Dendritic cell treated with granulocyte-macrophage colony-stimulating factor and Interleukin-4, amounts not matched to agents 40 ng/mL and 50 ng/mL, for 4 days (primary cell): ENCODE results near the gene MAMLD1.

ENCODE experiments used
- H3K27ac Mint-ChIP-seq: one replicate; pipeline ENCODE4 v1.8.0; 2022; ENCODE audit warnings: mild to moderate bottlenecking, mixed read lengths
- H3K27me3 Mint-ChIP-seq: one replicate; pipeline ENCODE4 v1.8.0; 2022; ENCODE audit warnings: mild to moderate bottlenecking, mixed read lengths
- H3K36me3 Mint-ChIP-seq: one replicate; pipeline ENCODE4 v1.8.0; 2022; ENCODE audit warnings: low read depth, mixed read lengths
- H3K4me1 Mint-ChIP-seq: one replicate; pipeline ENCODE4 v1.8.0; 2022; ENCODE audit warnings: low read depth, mixed read lengths
- H3K4me3 Mint-ChIP-seq: one replicate; pipeline ENCODE4 v1.8.0; 2022; ENCODE audit warnings: mild to moderate bottlenecking, moderate library complexity, mixed read lengths
- H3K9me3 Mint-ChIP-seq: one replicate; pipeline ENCODE4 v1.8.0; 2022; ENCODE audit warnings: mixed read lengths
- intact Hi-C: fragments of 100-400 bp; cut with micrococcal nuclease; formaldehyde crosslinking; loops from one replicate; pipeline ENCODE4 v1.15.0; 2022

The MAMLD1 gene

GRCh38 chrX:150513544-150513943, 150.4 kb downstream of the MAMLD1 start:
- no peak overlapping the region for H3K4me3 Mint-ChIP-seq
- H3K36me3 Mint-ChIP-seq, result no peaks in the 10 kb centered on the region
- H3K9me3 Mint-ChIP-seq, result no peaks in the 10 kb centered on the region
- H3K4me1 Mint-ChIP-seq, result no peaks in the 10 kb centered on the region
- no peak overlapping the region for H3K27ac Mint-ChIP-seq
- H3K27me3 Mint-ChIP-seq, result peaks cover 1% of the 10 kb centered on the region
- intact Hi-C loops, result no loop called here

DNA sequence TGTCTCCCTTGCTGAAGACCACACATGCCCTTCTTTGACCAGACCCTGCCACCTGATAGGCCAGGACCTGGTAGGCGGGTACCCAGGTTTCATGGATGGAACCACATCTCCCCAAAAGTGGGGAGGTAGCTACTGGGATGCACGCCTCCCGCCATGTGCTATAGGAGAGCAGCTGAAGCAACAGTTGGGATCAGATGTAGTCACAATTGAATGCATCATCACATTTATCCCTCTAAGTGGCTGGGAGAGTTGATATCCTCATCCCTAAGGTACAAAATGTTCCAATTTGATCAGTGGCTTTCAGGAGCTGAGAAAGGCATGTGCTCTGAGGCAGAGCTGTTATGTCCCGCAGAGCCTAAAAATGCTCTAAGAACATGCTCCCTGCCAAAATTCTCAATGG, 151.3 kb downstream of the MAMLD1 start:
- H3K27me3 Mint-ChIP-seq, result peaks cover 1% of the 10 kb centered on the region
- H3K9me3 Mint-ChIP-seq, result no peaks in the 10 kb centered on the region
- H3K4me3 Mint-ChIP-seq, result no peak overlapping the region
- intact Hi-C loops, result no loop called here
- no peak overlapping the region for H3K27ac Mint-ChIP-seq
- no peaks in the 10 kb centered on the region for H3K36me3 Mint-ChIP-seq
- no peaks in the 10 kb centered on the region for H3K4me1 Mint-ChIP-seq

- no peaks in the 10 kb centered on the region for H3K36me3 Mint-ChIP-seq
- no peak overlapping the region for H3K27ac Mint-ChIP-seq
- intact Hi-C loops, result no loop called here
- no peaks in the 10 kb centered on the region for H3K9me3 Mint-ChIP-seq
- no peak overlapping the region for H3K4me3 Mint-ChIP-seq
- H3K27me3 Mint-ChIP-seq, result peaks cover 1% of the 10 kb centered on the region
- H3K4me1 Mint-ChIP-seq, result no peaks in the 10 kb centered on the region
These were observed 152.7 kb downstream of the MAMLD1 start for GRCh38 chrX:150515801-150516200.

DNA sequence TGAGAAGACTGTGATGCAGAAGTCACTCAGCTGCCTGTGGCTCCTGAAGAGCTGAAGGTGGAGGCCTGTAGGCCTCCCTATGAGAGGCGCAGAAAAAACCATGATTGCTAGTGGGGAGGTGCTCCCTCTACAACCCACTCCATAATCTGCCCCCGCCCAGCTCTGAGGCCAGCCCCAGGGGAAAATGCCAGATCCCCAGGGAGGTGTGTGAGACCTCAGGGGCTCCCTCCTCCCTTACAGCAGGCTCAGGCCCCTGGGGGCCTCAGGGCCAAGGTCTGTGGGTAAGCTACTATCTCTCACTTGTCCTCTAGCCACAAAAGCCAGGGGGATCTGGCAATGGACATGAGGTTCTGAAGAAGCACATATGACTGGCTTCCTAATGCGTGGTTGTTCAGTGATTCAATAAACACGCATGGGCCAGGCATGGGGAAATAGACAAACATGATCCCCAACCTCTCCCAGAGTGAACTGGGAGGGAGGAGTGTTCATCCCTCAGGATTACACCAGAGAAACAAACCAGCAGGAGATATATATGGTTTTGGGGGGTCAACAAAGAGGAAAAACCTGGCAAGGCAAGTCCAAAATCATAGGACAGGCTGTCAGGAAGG, 154.3 kb downstream of the MAMLD1 start:
- H3K27ac Mint-ChIP-seq, result no peak overlapping the region
- H3K27me3 Mint-ChIP-seq, result peaks cover 1% of the 10 kb centered on the region
- no peaks in the 10 kb centered on the region for H3K36me3 Mint-ChIP-seq
- H3K9me3 Mint-ChIP-seq, result no peaks in the 10 kb centered on the region
- no peak overlapping the region for H3K4me3 Mint-ChIP-seq
- intact Hi-C loops, result no loop called here
- H3K4me1 Mint-ChIP-seq, result no peaks in the 10 kb centered on the region

GRCh38 chrX:150522494-150522893, 159.4 kb downstream of the MAMLD1 start:
- no peak overlapping the region for H3K4me3 Mint-ChIP-seq
- H3K36me3 Mint-ChIP-seq, result no peaks in the 10 kb centered on the region
- no peak overlapping the region for H3K27ac Mint-ChIP-seq
- peaks cover 7% of the 10 kb centered on the region for H3K4me1 Mint-ChIP-seq
- no peaks in the 10 kb centered on the region for H3K27me3 Mint-ChIP-seq
- intact Hi-C loops, result no loop called here
- no peaks in the 10 kb centered on the region for H3K9me3 Mint-ChIP-seq

- Mint-ChIP-seq H3K27me3 (no peaks in the 10 kb centered on the region), H3K9me3 (no peaks in the 10 kb centered on the region), H3K4me1 (peaks cover 8% of the 10 kb centered on the region), H3K4me3 (no peak overlapping the region), H3K36me3 (no peaks in the 10 kb centered on the region), H3K27ac (no peak overlapping the region)
- intact Hi-C loops, result no loop called here
These were observed 162.2 kb downstream of the MAMLD1 start for GRCh38 chrX:150525061-150525919.

GRCh38 chrX:150526692-150527091, 163.6 kb downstream of the MAMLD1 start:
- H3K27me3 Mint-ChIP-seq, result no peaks in the 10 kb centered on the region
- intact Hi-C loops, result no loop called here
- H3K4me1 Mint-ChIP-seq, result peaks cover 8% of the 10 kb centered on the region
- H3K36me3 Mint-ChIP-seq, result no peaks in the 10 kb centered on the region
- H3K27ac Mint-ChIP-seq, result no peak overlapping the region
- H3K4me3 Mint-ChIP-seq, result no peak overlapping the region
- H3K9me3 Mint-ChIP-seq, result no peaks in the 10 kb centered on the region

DNA sequence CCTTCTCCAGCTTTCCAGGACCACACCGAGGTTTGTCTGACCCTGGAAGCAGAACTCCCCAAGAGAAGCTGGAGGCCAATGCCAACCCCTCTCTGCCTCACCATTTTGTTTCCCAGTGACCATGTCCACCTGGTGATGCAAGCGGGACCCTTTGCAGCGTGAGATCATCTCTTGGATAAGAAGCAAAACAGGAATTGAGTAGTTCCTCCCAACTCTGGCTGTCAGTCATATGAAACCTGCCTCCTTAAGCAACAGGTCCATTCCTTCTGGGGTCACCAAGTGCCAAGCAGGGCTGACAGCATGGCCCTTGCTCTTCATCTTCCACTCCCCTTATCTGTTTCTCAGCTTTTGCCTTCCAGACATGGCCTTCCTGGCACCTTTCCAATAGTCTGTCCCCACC, 164.0 kb downstream of the MAMLD1 start:
- peaks cover 8% of the 10 kb centered on the region for H3K4me1 Mint-ChIP-seq
- no peaks in the 10 kb centered on the region for H3K27me3 Mint-ChIP-seq
- no peaks in the 10 kb centered on the region for H3K36me3 Mint-ChIP-seq
- no peak overlapping the region for H3K27ac Mint-ChIP-seq
- intact Hi-C loops, result no loop called here
- H3K4me3 Mint-ChIP-seq, result no peak overlapping the region
- no peaks in the 10 kb centered on the region for H3K9me3 Mint-ChIP-seq

DNA sequence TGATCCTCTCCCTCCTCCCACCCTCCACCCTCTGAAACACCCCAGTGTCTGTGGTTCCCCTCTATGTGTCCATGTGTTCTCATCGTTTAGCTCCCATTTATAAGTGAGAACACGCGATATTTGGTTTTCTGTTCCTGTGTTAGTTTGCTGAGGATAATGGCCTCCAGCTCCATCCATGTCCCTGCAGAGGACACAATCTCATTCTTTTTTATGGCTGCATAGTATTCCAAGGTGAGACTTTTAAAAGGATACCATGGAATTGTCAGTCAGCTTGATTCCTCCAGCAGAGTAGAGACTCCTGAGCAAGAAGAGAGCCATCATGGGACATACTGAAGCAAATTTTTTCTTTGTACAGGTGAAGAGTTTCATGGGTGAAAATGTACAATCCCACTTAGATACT, 166.5 kb downstream of the MAMLD1 start:
- Mint-ChIP-seq H3K27me3 (no peaks in the 10 kb centered on the region), H3K36me3 (no peaks in the 10 kb centered on the region), H3K9me3 (peaks cover 5% of the 10 kb centered on the region), H3K4me3 (no peak overlapping the region), H3K27ac (no peak overlapping the region), H3K4me1 (peaks cover 8% of the 10 kb centered on the region)
- intact Hi-C loops, result no loop called here

DNA sequence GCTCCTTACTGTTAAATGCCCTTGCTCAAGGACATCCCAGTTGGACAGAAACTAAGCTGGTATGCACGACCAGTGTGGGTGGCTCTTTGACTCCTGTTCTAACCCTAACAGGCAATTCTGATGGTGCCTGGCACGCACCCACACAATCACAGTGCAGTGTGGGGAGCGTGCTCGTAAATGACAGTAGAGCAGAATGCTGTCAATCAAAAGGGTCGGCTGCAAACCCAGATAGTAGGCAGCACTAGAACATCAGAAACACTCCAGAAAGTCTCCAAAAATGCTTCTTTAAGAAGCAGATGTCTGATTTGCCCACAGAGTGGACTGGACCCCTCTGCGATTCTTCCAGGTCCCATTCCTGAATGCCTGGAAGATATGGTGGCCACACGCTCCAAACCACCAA, 167.7 kb downstream of the MAMLD1 start:
- peaks cover 2% of the 10 kb centered on the region for H3K27me3 Mint-ChIP-seq
- no peak overlapping the region for H3K4me3 Mint-ChIP-seq
- no peak overlapping the region for H3K27ac Mint-ChIP-seq
- peaks cover 8% of the 10 kb centered on the region for H3K4me1 Mint-ChIP-seq
- intact Hi-C loops, result no loop called here
- H3K36me3 Mint-ChIP-seq, result no peaks in the 10 kb centered on the region
- peaks cover 5% of the 10 kb centered on the region for H3K9me3 Mint-ChIP-seq

GRCh38 chrX:150531467-150531866, 168.3 kb downstream of the MAMLD1 start:
- Mint-ChIP-seq H3K4me3 (no peak overlapping the region), H3K36me3 (no peaks in the 10 kb centered on the region), H3K4me1 (peaks cover 8% of the 10 kb centered on the region), H3K27ac (no peak overlapping the region), H3K9me3 (peaks cover 5% of the 10 kb centered on the region), H3K27me3 (peaks cover 2% of the 10 kb centered on the region)
- intact Hi-C loops, result no loop called here

DNA sequence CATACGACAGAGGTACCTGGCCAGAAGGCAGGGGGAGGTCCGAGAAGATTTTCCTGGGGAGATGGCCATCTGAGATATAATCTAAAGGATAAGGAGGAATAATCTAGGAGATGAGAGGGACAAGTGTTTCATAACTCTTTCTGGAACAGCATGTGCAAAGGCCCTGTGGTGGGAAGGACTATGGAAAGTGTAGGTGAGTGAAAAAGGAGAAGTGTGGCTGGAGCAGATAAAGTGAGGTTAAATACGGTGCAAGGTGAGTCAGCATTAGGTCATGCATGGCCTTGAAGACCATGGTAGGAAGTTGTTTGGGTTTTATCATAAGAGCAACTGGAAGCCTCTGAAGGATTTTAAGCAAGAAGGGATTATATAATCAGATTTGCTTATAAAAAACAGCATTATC, 170.7 kb downstream of the MAMLD1 start:
- Mint-ChIP-seq H3K27ac (no peak overlapping the region), H3K4me3 (no peak overlapping the region), H3K4me1 (no peaks in the 10 kb centered on the region), H3K9me3 (peaks cover 5% of the 10 kb centered on the region), H3K27me3 (peaks cover 2% of the 10 kb centered on the region), H3K36me3 (no peaks in the 10 kb centered on the region)
- intact Hi-C loops, result no loop called here

DNA sequence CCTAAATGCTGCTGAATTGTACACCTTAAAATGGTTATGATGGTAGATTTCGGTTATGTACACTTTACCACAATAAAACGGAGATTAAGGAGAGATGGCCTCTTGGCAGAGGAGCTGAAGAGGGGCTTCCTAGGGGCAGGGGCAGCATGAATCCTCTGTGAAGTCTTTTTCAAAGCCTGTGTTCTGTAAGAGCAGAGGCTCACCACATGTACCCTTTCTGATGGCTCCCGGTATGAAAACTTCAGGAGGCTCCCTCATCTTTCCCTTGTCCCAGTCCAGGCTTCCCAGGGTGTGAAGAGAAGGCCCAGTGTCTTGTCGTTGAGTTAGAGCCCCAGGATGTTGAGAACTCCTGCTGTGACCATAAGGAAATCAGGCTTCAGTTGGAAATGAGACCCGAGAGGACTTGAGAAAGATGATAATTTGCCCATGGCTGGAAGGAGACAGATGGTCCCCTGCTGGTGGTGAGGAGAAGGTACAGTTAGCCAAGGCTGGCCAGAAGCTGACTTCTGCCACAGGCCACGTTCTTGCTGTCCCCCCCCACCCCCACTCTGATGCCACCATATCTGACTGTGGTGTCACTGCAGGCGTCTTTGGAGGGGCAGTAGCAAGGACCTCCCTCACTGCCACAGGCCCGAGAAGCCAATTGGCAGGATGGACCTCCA, 173.5 kb downstream of the MAMLD1 start:
- H3K9me3 Mint-ChIP-seq, result peaks cover 5% of the 10 kb centered on the region
- no peak overlapping the region for H3K27ac Mint-ChIP-seq
- H3K4me1 Mint-ChIP-seq, result no peaks in the 10 kb centered on the region
- intact Hi-C loops, result no loop called here
- no peaks in the 10 kb centered on the region for H3K36me3 Mint-ChIP-seq
- no peak overlapping the region for H3K4me3 Mint-ChIP-seq
- H3K27me3 Mint-ChIP-seq, result peaks cover 2% of the 10 kb centered on the region

GRCh38 chrX:150537851-150538250, 174.7 kb downstream of the MAMLD1 start:
- Mint-ChIP-seq H3K36me3 (no peaks in the 10 kb centered on the region), H3K27ac (no peak overlapping the region), H3K4me1 (no peaks in the 10 kb centered on the region), H3K9me3 (peaks cover 5% of the 10 kb centered on the region), H3K4me3 (no peak overlapping the region), H3K27me3 (peaks cover 2% of the 10 kb centered on the region)
- intact Hi-C loops, result no loop called here
